GM23248 (cell line): ENCODE data around the gene FBP2.

Experiments used
- EZH2 ChIP-seq: fragments of 200-600 bp; sonication (generic); IDR thresholded peaks from 2 replicates; pipeline ENCODE4 v1.6.1; 2018; ENCODE audit warnings: antibody characterized with exemption, mild to moderate bottlenecking; ENCODE audit not compliant: insufficient read depth, poor library complexity, severe bottlenecking
- EZH2phosphoT487 ChIP-seq: fragments of 200-600 bp; sonication (generic); IDR thresholded peaks from 2 replicates; pipeline ENCODE4 v1.6.1; 2018; ENCODE audit warnings: antibody characterized with exemption, moderate library complexity, mild to moderate bottlenecking, low read depth; ENCODE audit not compliant: insufficient read depth

DNA sequence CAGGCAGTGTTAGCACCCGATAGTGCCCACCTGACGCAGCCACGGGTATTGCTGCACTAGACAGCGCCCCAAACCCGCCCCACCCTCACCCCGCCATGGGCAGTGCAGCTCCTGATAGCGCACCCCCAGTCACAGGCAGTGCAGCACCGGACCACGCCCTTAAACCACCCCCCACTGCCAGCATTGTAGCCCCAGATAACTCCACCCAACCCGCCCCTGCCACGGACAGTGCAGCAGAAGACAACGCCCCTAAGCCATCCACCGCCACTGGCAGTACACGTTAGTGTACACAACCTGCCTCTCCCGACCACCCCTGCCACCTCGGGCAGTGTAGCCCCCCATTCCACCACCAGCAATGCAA is 39.6 kb downstream of the FBP2 start:
- TF ChIP-seq EZH2: no peak
- TF ChIP-seq EZH2phosphoT487: no peak
